H1 (cell line): ENCODE data around the gene RGS14. TPM values are rescaled to one million over a fixed set of nuclear protein-coding genes. Genes with fewer than 3 reads are reported as not detected.

Source experiments
- CTCF ChIA-PET: fragments of 300-600 bp; sonication (Branson Sonifier 250); formaldehyde crosslinking; loops from one replicate; lab custom pipeline; 2021; ENCODE audit not compliant: partially characterized antibody; lab: Charles Lee
- POLR2A ChIA-PET: fragments of 300-600 bp; sonication (Branson Sonifier 250); formaldehyde crosslinking; loops from one replicate; lab custom pipeline; 2021; ENCODE audit warnings: inconsistent platforms; ENCODE audit not compliant: partially characterized antibody; lab: Charles Lee
- DNase-seq, 2 experiments: peaks; one replicate each; pipeline versions ENCODE4 v3.0.0 to v3.0.0-alpha.2; 2010 to 2022; ENCODE audit warnings: low spot score in 2 of 2, low read depth in 1 of 2, mixed read lengths in 1 of 2
- FAIRE-seq: peaks from 2 replicates; lab custom pipeline; 2011; peaks lifted over from hg19 to GRCh38; lab: Jason Lieb, UNC
- H2AFZ ChIP-seq: 2 replicates; pipeline ENCODE4 v1.8.1; 2012; ENCODE audit warnings: low read length, inconsistent platforms
- H2AK5ac ChIP-seq: 2 replicates; pipeline ENCODE4 v1.6.1; 2013; ENCODE audit warnings: low read depth, low read length
- H2BK120ac ChIP-seq: replicated peaks from 2 replicates; pipeline ENCODE3; 2013; ENCODE audit warnings: low read depth, low read length, inconsistent platforms
- H2BK12ac ChIP-seq: 2 replicates; pipeline ENCODE4 v1.6.1; 2013; ENCODE audit warnings: low read depth, low read length
- H2BK15ac ChIP-seq: 2 replicates; pipeline ENCODE4 v1.6.1; 2013; ENCODE audit warnings: low read length
- H2BK20ac ChIP-seq: 2 replicates; pipeline ENCODE4 v1.6.1; 2013; ENCODE audit warnings: low read length
- H2BK5ac ChIP-seq: 2 replicates; pipeline ENCODE4 v1.6.1; 2013; ENCODE audit warnings: low read depth, low read length
- H3K14ac ChIP-seq: 2 replicates; pipeline ENCODE4 v1.6.1; 2013; ENCODE audit warnings: inconsistent platforms; ENCODE audit not compliant: insufficient read length
- H3K18ac ChIP-seq: 2 replicates; pipeline ENCODE4 v1.6.1; 2013; ENCODE audit warnings: low read length; ENCODE audit errors: extremely low read depth
- H3K23ac ChIP-seq: 2 replicates; pipeline ENCODE4 v1.6.1; 2013; ENCODE audit warnings: inconsistent platforms; ENCODE audit not compliant: insufficient read length
- H3K23me2 ChIP-seq: 2 replicates; pipeline ENCODE4 v1.6.1; 2013; ENCODE audit warnings: low read depth, low read length
- H3K27ac ChIP-seq: 2 replicates; pipeline ENCODE4 v1.6.1; 2011; ENCODE audit warnings: low read depth, low read length, inconsistent platforms
- H3K27me3 ChIP-seq, 4 experiments: replicated peaks in 1 of 4; 1 replicate in 1 of 4; 2 replicates in 3 of 4; pipeline versions ENCODE4 v1.6.1 to v1.8.1; 2011 to 2013; ENCODE audit warnings: low read length in 3 of 4, mild to moderate bottlenecking in 3 of 4, inconsistent platforms in 2 of 4, mixed read lengths in 2 of 4, moderate library complexity in 1 of 4; ENCODE audit not compliant: control insufficient read depth in 3 of 4, insufficient read depth in 3 of 4; ENCODE audit errors: extremely low read depth in 1 of 4
- H3K36me3 ChIP-seq, 4 experiments: 2 replicates each; pipeline versions ENCODE4 v1.6.1 to v1.8.1; 2011 to 2013; ENCODE audit warnings: mild to moderate bottlenecking in 4 of 4, low read length in 3 of 4, moderate library complexity in 2 of 4, control low read depth in 1 of 4, inconsistent platforms in 1 of 4; ENCODE audit not compliant: insufficient read depth in 4 of 4, control insufficient read depth in 2 of 4
- H3K4ac ChIP-seq: replicated peaks from 2 replicates; pipeline ENCODE3; 2013; ENCODE audit warnings: low read length, low read depth, mixed read lengths, inconsistent platforms; ENCODE audit not compliant: insufficient read length
- H3K4me1 ChIP-seq, 4 experiments: replicated peaks in 1 of 4; 1 replicate in 1 of 4; 2 replicates in 3 of 4; pipeline versions ENCODE4 v1.6.1 to v1.8.1; 2011 to 2013; ENCODE audit warnings: low read length in 3 of 4, inconsistent platforms in 2 of 4, mixed read lengths in 1 of 4; ENCODE audit not compliant: insufficient read depth in 4 of 4, control insufficient read depth in 3 of 4
- H3K4me2 ChIP-seq, 2 experiments: 2 replicates each; pipeline versions ENCODE4 v1.6.1 to v1.8.1; 2011 to 2013; ENCODE audit warnings: low read depth in 2 of 2, low read length in 2 of 2, control low read depth in 1 of 2, inconsistent platforms in 1 of 2, mild to moderate bottlenecking in 1 of 2; ENCODE audit not compliant: insufficient read depth in 1 of 2
- H3K4me3 ChIP-seq, 4 experiments: fragments of 200-600, 300-600 bp in 1 of 4; sonication (generic), shearing (Covaris generic), sonication (Bioruptor Twin) in 1 of 4; 2 replicates each; pipeline versions ENCODE4 v1.5.1 to v1.8.1; 2011 to 2016; ENCODE audit warnings: low read length in 4 of 4, low read depth in 3 of 4, control low read depth in 2 of 4, inconsistent platforms in 2 of 4, mild to moderate bottlenecking in 2 of 4, mixed read lengths in 1 of 4, moderate library complexity in 1 of 4; ENCODE audit not compliant: insufficient read depth in 2 of 4; ENCODE audit errors: extremely low read depth in 1 of 4
- H3K56ac ChIP-seq: replicated peaks from 2 replicates; pipeline ENCODE3; 2013; ENCODE audit warnings: low read depth, mild to moderate bottlenecking, mixed read lengths, low read length, inconsistent platforms; ENCODE audit not compliant: insufficient read length
- H3K79me1 ChIP-seq: 2 replicates; pipeline ENCODE4 v1.6.1; 2013; ENCODE audit warnings: low read depth, low read length, control low read depth
- H3K79me2 ChIP-seq, 2 experiments: 2 replicates each; pipeline versions ENCODE4 v1.6.1 to v1.8.1; 2012 to 2013; ENCODE audit warnings: low read length in 2 of 2, mild to moderate bottlenecking in 2 of 2, inconsistent platforms in 1 of 2; ENCODE audit not compliant: insufficient read depth in 2 of 2, control insufficient read depth in 1 of 2
- H3K9ac ChIP-seq, 4 experiments: replicated peaks in 1 of 4; 1 replicate in 1 of 4; 2 replicates in 3 of 4; pipeline versions ENCODE4 v1.6.1 to v1.8.1; 2011 to 2013; ENCODE audit warnings: low read depth in 3 of 4, low read length in 3 of 4, control low read depth in 2 of 4, mild to moderate bottlenecking in 2 of 4, moderate library complexity in 2 of 4, inconsistent platforms in 1 of 4; ENCODE audit errors: extremely low read depth in 1 of 4
- H3K9me3 ChIP-seq, 2 experiments: 2 replicates each; pipeline versions ENCODE4 v1.6.1 to v1.8.1; 2012 to 2013; ENCODE audit warnings: mild to moderate bottlenecking in 2 of 2, moderate library complexity in 2 of 2, control low read depth in 1 of 2, inconsistent platforms in 1 of 2, low read depth in 1 of 2, low read length in 1 of 2, mixed read lengths in 1 of 2; ENCODE audit not compliant: insufficient read depth in 2 of 2
- H4K20me1 ChIP-seq, 2 experiments: replicated peaks in 1 of 2; 2 replicates each; pipeline versions ENCODE3 to v1.8.1; 2011 to 2013; ENCODE audit warnings: inconsistent platforms in 2 of 2, low read length in 2 of 2, mild to moderate bottlenecking in 1 of 2; ENCODE audit not compliant: insufficient read depth in 2 of 2, control insufficient read depth in 1 of 2
- H4K5ac ChIP-seq: 2 replicates; pipeline ENCODE4 v1.6.1; 2013; ENCODE audit warnings: low read length, low read depth, mixed read lengths, inconsistent platforms; ENCODE audit not compliant: insufficient read length
- H4K8ac ChIP-seq: 2 replicates; pipeline ENCODE4 v1.8.0; 2013; ENCODE audit warnings: mild to moderate bottlenecking, moderate library complexity, low read length, inconsistent platforms; ENCODE audit not compliant: insufficient read depth; ENCODE audit errors: extremely low read depth
- H4K91ac ChIP-seq: replicated peaks from 2 replicates; pipeline ENCODE3; 2013; ENCODE audit warnings: low read length, mixed read lengths, inconsistent platforms; ENCODE audit not compliant: insufficient read length
- BCL11A ChIP-seq, 2 experiments: IDR thresholded peaks; one replicate each; pipeline ENCODE4 v1.6.1; 2011; ENCODE audit warnings: low read depth in 2 of 2, low read length in 2 of 2, mild to moderate bottlenecking in 2 of 2
- CREB1 ChIP-seq: IDR thresholded peaks from 2 replicates; pipeline ENCODE4 v1.6.1; 2012; ENCODE audit warnings: inconsistent platforms
- GTF2F1 ChIP-seq: IDR thresholded peaks from 2 replicates; pipeline ENCODE4 v1.6.1; 2012; ENCODE audit warnings: low read depth, low read length, improper control_type of control experiment, borderline replicate concordance
- HDAC6 ChIP-seq: IDR thresholded peaks from one replicate; pipeline ENCODE4 v1.7.1; 2012; ENCODE audit warnings: low read depth, mild to moderate bottlenecking, inconsistent platforms, low read length, moderate library complexity
- KDM5A ChIP-seq: fragments of 200-600 bp; IDR thresholded peaks from 2 replicates; pipeline ENCODE4 v1.7.1; 2012; ENCODE audit warnings: mild to moderate bottlenecking, low read length, inconsistent platforms, mixed read lengths
- POLR2AphosphoS5 ChIP-seq: IDR thresholded peaks from 2 replicates; pipeline ENCODE4 v1.6.1; 2011; ENCODE audit warnings: low read depth, low read length
- POU5F1 ChIP-seq: IDR thresholded peaks from 2 replicates; pipeline ENCODE4 v1.6.1; 2011; ENCODE audit warnings: low read depth, mild to moderate bottlenecking, low read length, moderate library complexity
- RXRA ChIP-seq: IDR thresholded peaks from 2 replicates; pipeline ENCODE4 v1.6.1; 2011; ENCODE audit warnings: low read depth, mild to moderate bottlenecking, low read length, moderate library complexity; ENCODE audit not compliant: insufficient read depth
- SIN3A ChIP-seq, 2 experiments: IDR thresholded peaks in 1 of 2; conservative IDR thresholded peaks in 1 of 2; 2 replicates each; pipeline ENCODE4 v1.6.1; 2011 to 2012; ENCODE audit warnings: low read length in 2 of 2, improper control_type of control experiment in 1 of 2, low read depth in 1 of 2, mild to moderate bottlenecking in 1 of 2
- TAF1 ChIP-seq: IDR thresholded peaks from 2 replicates; pipeline ENCODE4 v1.6.1; 2011; ENCODE audit warnings: mild to moderate bottlenecking, low read depth, low read length
- TEAD4 ChIP-seq: IDR thresholded peaks from 2 replicates; pipeline ENCODE4 v1.6.1; 2012; ENCODE audit warnings: low read depth, low read length, inconsistent platforms, mixed read lengths
- ZNF274 ChIP-seq: IDR thresholded peaks from 2 replicates; pipeline ENCODE4 v1.7.0; 2012; ENCODE audit warnings: low read length, borderline replicate concordance; ENCODE audit errors: extremely low read depth
- WGBS, 2 experiments: shearing (Covaris generic) in 1 of 2; methylation state at CpG; one replicate each; pipeline versions ENCODE4 v1.1.6 to v1.1.7; 2013 to 2015; ENCODE audit warnings: low lambda C conversion rate in 2 of 2, mixed read lengths in 2 of 2, inconsistent platforms in 1 of 2, low coverage in 1 of 2, missing lambda C conversion rate in 1 of 2; ENCODE audit not compliant: insufficient replicate concordance in 2 of 2, insufficient coverage in 1 of 2, insufficient read length in 1 of 2; ENCODE audit errors: extremely low coverage in 1 of 2, missing lambda C conversion rate in 1 of 2; 5-methylcytosine and 5-hydroxymethylcytosine counted together
- polyA plus RNA-seq, 7 experiments: library from polyadenylated mRNA; depleted of rRNA in 3 of 7; stranded (reverse) in 5 of 7; unstranded in 2 of 7; fragments of >200 nt in 5 of 7; fragments of 200-250 nt in 2 of 7; gene quantifications; 1 replicate in 5 of 7; 2 replicates in 1 of 7; 4 replicates in 1 of 7; pipeline versions ENCODE4 v1.2.1 to v1.2.3, GENCODE V29; 2011 to 2013; ENCODE audit warnings: missing spikeins in 2 of 7, mixed read lengths in 2 of 7
- total RNA-seq: library from RNA; stranded (reverse); fragmentation: NEBNext Ultra II Directional; extraction: Animal tissue kit (Norgen Biotek cat#: 25700); gene quantifications from 2 replicates; pipeline ENCODE4 v1.2.1, GENCODE V29; 2021

RGS14 gene
- total and polyA plus RNA-seq, 2 of the 8 experiments (the other 6 are each of a cell fraction or from before 2014, with no cell fraction given) = 24.4 to 46.1 TPM

DNA sequence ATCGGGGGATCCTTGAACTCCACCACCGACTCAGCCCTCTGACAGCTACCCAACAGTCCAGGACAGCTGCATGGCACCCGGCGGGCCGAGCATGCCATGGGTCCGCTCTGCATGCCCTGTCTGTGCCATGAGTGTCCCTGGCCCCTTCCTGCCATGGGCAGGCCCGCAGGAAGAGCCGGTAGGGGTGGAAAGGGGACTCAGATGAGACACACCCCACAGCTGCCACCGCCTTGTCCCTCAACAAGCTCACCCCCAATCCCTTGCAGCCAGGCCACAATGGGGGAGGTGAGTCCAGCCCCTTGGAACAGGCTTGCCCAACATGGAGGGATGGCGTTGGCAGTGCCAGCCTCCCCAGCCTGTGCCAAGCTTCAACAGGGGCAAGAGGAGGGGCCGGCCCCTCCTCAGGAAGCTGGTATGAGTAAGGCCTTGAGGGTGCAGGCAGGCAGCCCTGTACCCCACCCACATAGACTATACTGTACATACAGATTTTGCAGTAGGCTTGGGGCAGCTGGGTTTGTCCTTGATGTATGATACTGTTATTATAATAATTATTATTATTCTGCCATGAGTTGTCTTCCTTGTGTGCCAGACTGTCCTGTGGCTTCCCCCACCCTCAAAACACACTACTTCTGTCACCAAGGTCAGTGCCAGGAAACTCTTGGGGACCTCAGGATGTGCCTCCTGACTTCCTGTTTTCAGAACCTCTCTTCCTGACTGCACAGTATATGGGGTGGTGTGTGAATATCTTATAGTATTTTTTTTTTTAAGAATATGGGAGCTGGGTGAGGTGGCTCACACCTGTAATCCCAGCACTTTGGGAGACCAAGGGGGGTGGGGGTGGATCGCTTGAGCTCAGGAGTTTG is 14.5 kb downstream of the RGS14 start:
- H3K14ac ChIP-seq = no peak overlapping the region
- no peak overlapping the region for H2BK15ac ChIP-seq
- no peak overlapping the region for H3K9ac ChIP-seq
- 99% methylated on average over 12 of the region's 12 CpGs; no CpG with 5 or more reads in 1 of the 2 experiments for WGBS, 2 experiments
- peaks cover 0 to 8% of the 10 kb centered on the region in 2 experiments for H4K20me1 ChIP-seq
- H3K23ac ChIP-seq = no peak overlapping the region
- no peak overlapping the region for H3K56ac ChIP-seq
- no peak overlapping the region for H3K4me3 ChIP-seq
- no peak overlapping the region for H4K5ac ChIP-seq
- FAIRE-seq (no peak), DNase-seq (no peak)
- peaks cover 7% of the 10 kb centered on the region; the same call in 1 of the 2 replicates for H3K79me1 ChIP-seq
- no peak overlapping the region for H3K18ac ChIP-seq
- H2BK20ac ChIP-seq = no peak overlapping the region
- no peak overlapping the region for H2BK120ac ChIP-seq
- H3K4ac ChIP-seq = no peak overlapping the region
- peaks cover 12% of the 10 kb centered on the region; the same call in 1 of the 2 replicates for H3K23me2 ChIP-seq
- H4K8ac ChIP-seq = no peak overlapping the region
- no peak overlapping the region for H2AFZ ChIP-seq
- H3K9me3 ChIP-seq = no peaks in the 10 kb centered on the region
- H3K4me2 ChIP-seq = no peak overlapping the region; a peak in 1 of 4 replicates
- no peak overlapping the region; the same call in 1 of the 2 replicates for H2BK12ac ChIP-seq
- no peak for TF ChIP-seq POLR2AphosphoS5
- no peak for TF ChIP-seq CREB1
- TF ChIP-seq KDM5A = no peak
- no peak for TF ChIP-seq POU5F1
- no peak for TF ChIP-seq ZNF274
- TF ChIP-seq SIN3A (conservative IDR thresholded peaks at IDR 0.05 in 1 of 2, IDR thresholded peaks at IDR 0.05 in 1 of 2; ENCODE audit: low read depth in 1 of 2, low read length in 2 of 2) = no peak
- TF ChIP-seq RXRA = no peak
- TF ChIP-seq BCL11A (IDR thresholded peaks at IDR 0.05; ENCODE audit: low read depth in 2 of 2, low read length in 2 of 2) = no peak
- no peak for TF ChIP-seq GTF2F1
- no peak for TF ChIP-seq TAF1
- TF ChIP-seq TEAD4 = no peak
- TF ChIP-seq HDAC6 = no peak
- TF ChIP-seq, all 59 proteins: peak for 0
- ChIA-PET CTCF (interaction anchor here (0.7 to 16.9 kb wide), 15 partner anchors 17 to 130 kb away, joined by 3 to 363 read pairs (median 9); partner anchors contain the start of genes GRK6, LMAN2, MXD3 and PFN3), POLR2A (interaction anchor here (0.6 to 4.4 kb wide), 14 partner anchors 10 to 124 kb away, joined by 3 to 18 read pairs (median 5); partner anchors contain the start of genes GRK6, LMAN2, PDLIM7 and PRR7)
- Histone ChIP-seq H3K4me1 (peaks cover 5 to 27% (median 23%) of the 10 kb centered on the region in 4 experiments), H2AK5ac (no peak overlapping the region), H3K79me2 (no peaks in the 10 kb centered on the region), H3K27ac (no peak overlapping the region), H3K36me3 (no peaks in the 10 kb centered on the region), H3K27me3 (peaks cover 1 to 13% (median 11%) of the 10 kb centered on the region in 4 experiments; a peak in 4 of 7 replicates), H4K91ac (no peak overlapping the region), H2BK5ac (no peak overlapping the region)
